ENCODE data around the gene S100A12.

Gene S100A12

GRCh38 chr1:153384958-153385580, 9.6 kb upstream of the S100A12 start:
- Histone ChIP-seq H3K79me1 (ENCODE audit: low read depth, low read length) (no peaks in the 10 kb centered on the region), H3K9ac (ENCODE audit: low read depth, low read length, poor library complexity) (no peak overlapping the region), H4K91ac (ENCODE audit: low read depth, low read length, poor library complexity) (no peak overlapping the region), H3K14ac (ENCODE audit: low read length) (no peak overlapping the region), H3K27ac (replicated peaks; ENCODE audit: low read length) (no peak overlapping the region), H3K36me3 (replicated peaks in 1 of 2; ENCODE audit: control insufficient read depth in 2 of 2, insufficient read depth in 2 of 2, low read length in 2 of 2) (no peaks in the 10 kb centered on the region), H3K4me3 (ENCODE audit: low read length in 2 of 2) (no peak overlapping the region), H3K4me2 (ENCODE audit: insufficient read depth, low read length, poor library complexity, severe bottlenecking) (no peak overlapping the region), H2AFZ (ENCODE audit: low read length) (no peak overlapping the region), H4K8ac (ENCODE audit: low read depth, low read length) (no peak overlapping the region), H2BK5ac (ENCODE audit: low read length) (no peak overlapping the region), H3K4ac (ENCODE audit: low read length) (no peak overlapping the region), H2BK120ac (ENCODE audit: low read depth, low read length) (no peak overlapping the region), H2AK5ac (ENCODE audit: low read depth, low read length) (no peak overlapping the region), H3K27me3 (ENCODE audit: control insufficient read depth in 3 of 3, insufficient read depth in 3 of 3, low read depth in 1 of 3, low read length in 3 of 3) (peaks cover 0 to 7% (median 0%) of the 10 kb centered on the region in 3 experiments), H3K4me1 (ENCODE audit: control insufficient read depth in 2 of 2, insufficient read depth in 1 of 2, low read depth in 1 of 2, low read length in 2 of 2) (no peaks in the 10 kb centered on the region), H2BK15ac (ENCODE audit: low read length) (no peak overlapping the region), H2BK12ac (ENCODE audit: low read length) (no peak overlapping the region), H3K23ac (ENCODE audit: low read depth, low read length, poor library complexity) (no peak overlapping the region), H3K9me3 (replicated peaks in 1 of 2; ENCODE audit: control insufficient read depth in 2 of 2, insufficient read depth in 1 of 2, low read depth in 1 of 2, low read length in 2 of 2) (no peaks in the 10 kb centered on the region), H3K18ac (ENCODE audit: low read length) (no peak overlapping the region)
- no CpG with 5 or more reads among the region's 4 CpGs for WGBS, 2 donors (ENCODE audit: extremely low coverage in 2 of 2, insufficient read length in 2 of 2, insufficient replicate concordance in 1 of 2)
- no peak for DNase-seq (ENCODE audit: low spot score)

- Histone ChIP-seq H2AK5ac (ENCODE audit: low read depth, low read length) (no peak overlapping the region), H3K4ac (ENCODE audit: low read length) (no peak overlapping the region), H2BK15ac (ENCODE audit: low read length) (no peak overlapping the region), H4K8ac (ENCODE audit: low read depth, low read length) (no peak overlapping the region), H2AFZ (ENCODE audit: low read length) (no peak overlapping the region), H3K18ac (ENCODE audit: low read length) (no peak overlapping the region), H3K36me3 (replicated peaks in 1 of 2; ENCODE audit: control insufficient read depth in 2 of 2, insufficient read depth in 2 of 2, low read length in 2 of 2) (no peaks in the 10 kb centered on the region), H3K23ac (ENCODE audit: low read depth, low read length, poor library complexity) (peak overlapping the region; percentile 1), H4K91ac (ENCODE audit: low read depth, low read length, poor library complexity) (no peak overlapping the region), H3K79me1 (ENCODE audit: low read depth, low read length) (no peaks in the 10 kb centered on the region), H3K4me1 (ENCODE audit: control insufficient read depth in 2 of 2, insufficient read depth in 1 of 2, low read depth in 1 of 2, low read length in 2 of 2) (no peaks in the 10 kb centered on the region), H3K4me3 (ENCODE audit: low read length in 2 of 2) (no peak overlapping the region), H3K9ac (ENCODE audit: low read depth, low read length, poor library complexity) (no peak overlapping the region), H3K14ac (ENCODE audit: low read length) (no peak overlapping the region), H3K27me3 (ENCODE audit: control insufficient read depth in 3 of 3, insufficient read depth in 3 of 3, low read depth in 1 of 3, low read length in 3 of 3) (no peaks in the 10 kb centered on the region), H2BK5ac (ENCODE audit: low read length) (no peak overlapping the region), H3K4me2 (ENCODE audit: insufficient read depth, low read length, poor library complexity, severe bottlenecking) (no peak overlapping the region), H3K27ac (replicated peaks; ENCODE audit: low read length) (no peak overlapping the region), H3K9me3 (replicated peaks in 1 of 2; ENCODE audit: control insufficient read depth in 2 of 2, insufficient read depth in 1 of 2, low read depth in 1 of 2, low read length in 2 of 2) (no peaks in the 10 kb centered on the region), H2BK12ac (ENCODE audit: low read length) (no peak overlapping the region), H2BK120ac (ENCODE audit: low read depth, low read length) (no peak overlapping the region)
- no CpG with 5 or more reads among the region's 23 CpGs for WGBS, 2 donors (ENCODE audit: extremely low coverage in 2 of 2, insufficient read length in 2 of 2, insufficient replicate concordance in 1 of 2)
- DNase-seq (ENCODE audit: low spot score): no peak
Observed at GRCh38 chr1:153380711-153381110, 5.3 kb upstream of the S100A12 start.

GRCh38 chr1:153379591-153379990, 4.2 kb upstream of the S100A12 start:
- no peak overlapping the region for H2BK12ac ChIP-seq (ENCODE audit: low read length)
- H3K18ac ChIP-seq (ENCODE audit: low read length): no peak overlapping the region
- no peaks in the 10 kb centered on the region for H3K27me3 ChIP-seq (ENCODE audit: control insufficient read depth in 3 of 3, insufficient read depth in 3 of 3, low read depth in 1 of 3, low read length in 3 of 3)
- no peak overlapping the region for H3K23ac ChIP-seq (ENCODE audit: low read depth, low read length, poor library complexity)
- H2AK5ac ChIP-seq (ENCODE audit: low read depth, low read length): no peak overlapping the region
- no peak overlapping the region for H3K4ac ChIP-seq (ENCODE audit: low read length)
- WGBS, 2 donors (ENCODE audit: extremely low coverage in 2 of 2, insufficient read length in 2 of 2, insufficient replicate concordance in 1 of 2): no CpG with 5 or more reads among the region's 10 CpGs
- DNase-seq (ENCODE audit: low spot score): no peak
- H3K27ac ChIP-seq (replicated peaks; ENCODE audit: low read length): no peak overlapping the region
- no peaks in the 10 kb centered on the region for H3K4me1 ChIP-seq (ENCODE audit: control insufficient read depth in 2 of 2, insufficient read depth in 1 of 2, low read depth in 1 of 2, low read length in 2 of 2)
- H4K91ac ChIP-seq (ENCODE audit: low read depth, low read length, poor library complexity): no peak overlapping the region
- H2BK15ac ChIP-seq (ENCODE audit: low read length): no peak overlapping the region
- no peak overlapping the region for H3K14ac ChIP-seq (ENCODE audit: low read length)
- no peak overlapping the region for H2AFZ ChIP-seq (ENCODE audit: low read length)
- H2BK120ac ChIP-seq (ENCODE audit: low read depth, low read length): no peak overlapping the region
- no peak overlapping the region for H4K8ac ChIP-seq (ENCODE audit: low read depth, low read length)
- H3K9ac ChIP-seq (ENCODE audit: low read depth, low read length, poor library complexity): no peak overlapping the region
- H2BK5ac ChIP-seq (ENCODE audit: low read length): no peak overlapping the region
- no peak overlapping the region for H3K4me2 ChIP-seq (ENCODE audit: insufficient read depth, low read length, poor library complexity, severe bottlenecking)
- no peaks in the 10 kb centered on the region for H3K79me1 ChIP-seq (ENCODE audit: low read depth, low read length)
- H3K36me3 ChIP-seq (replicated peaks in 1 of 2; ENCODE audit: control insufficient read depth in 2 of 2, insufficient read depth in 2 of 2, low read length in 2 of 2): no peaks in the 10 kb centered on the region
- no peak overlapping the region for H3K4me3 ChIP-seq (ENCODE audit: low read length in 2 of 2)
- H3K9me3 ChIP-seq (replicated peaks in 1 of 2; ENCODE audit: control insufficient read depth in 2 of 2, insufficient read depth in 1 of 2, low read depth in 1 of 2, low read length in 2 of 2): no peaks in the 10 kb centered on the region

GRCh38 chr1:153374071-153374470, 1.4 kb downstream of the S100A12 start:
- Histone ChIP-seq H3K79me1 (ENCODE audit: low read depth, low read length) (no peaks in the 10 kb centered on the region), H2BK15ac (ENCODE audit: low read length) (no peak overlapping the region), H3K27ac (replicated peaks; ENCODE audit: low read length) (no peak overlapping the region), H3K9me3 (replicated peaks in 1 of 2; ENCODE audit: control insufficient read depth in 2 of 2, insufficient read depth in 1 of 2, low read depth in 1 of 2, low read length in 2 of 2) (no peaks in the 10 kb centered on the region), H4K91ac (ENCODE audit: low read depth, low read length, poor library complexity) (no peak overlapping the region), H3K14ac (ENCODE audit: low read length) (peak overlapping the region; percentile 21), H3K23ac (ENCODE audit: low read depth, low read length, poor library complexity) (no peak overlapping the region), H3K4me3 (ENCODE audit: low read length in 2 of 2) (no peak overlapping the region), H2BK120ac (ENCODE audit: low read depth, low read length) (no peak overlapping the region), H4K8ac (ENCODE audit: low read depth, low read length) (peak overlapping the region; percentile 83), H3K9ac (ENCODE audit: low read depth, low read length, poor library complexity) (no peak overlapping the region), H2BK12ac (ENCODE audit: low read length) (no peak overlapping the region), H3K4ac (ENCODE audit: low read length) (no peak overlapping the region), H3K18ac (ENCODE audit: low read length) (no peak overlapping the region), H3K36me3 (replicated peaks in 1 of 2; ENCODE audit: control insufficient read depth in 2 of 2, insufficient read depth in 2 of 2, low read length in 2 of 2) (no peaks in the 10 kb centered on the region), H2AK5ac (ENCODE audit: low read depth, low read length) (no peak overlapping the region), H3K4me2 (ENCODE audit: insufficient read depth, low read length, poor library complexity, severe bottlenecking) (no peak overlapping the region), H3K4me1 (ENCODE audit: control insufficient read depth in 2 of 2, insufficient read depth in 1 of 2, low read depth in 1 of 2, low read length in 2 of 2) (no peaks in the 10 kb centered on the region), H3K27me3 (ENCODE audit: control insufficient read depth in 3 of 3, insufficient read depth in 3 of 3, low read depth in 1 of 3, low read length in 3 of 3) (no peaks in the 10 kb centered on the region), H2AFZ (ENCODE audit: low read length) (no peak overlapping the region), H2BK5ac (ENCODE audit: low read length) (no peak overlapping the region)
- no CpG with 5 or more reads among the region's 2 CpGs for WGBS, 2 donors (ENCODE audit: extremely low coverage in 2 of 2, insufficient read length in 2 of 2, insufficient replicate concordance in 1 of 2)
- DNase-seq (ENCODE audit: low spot score): no peak
